Globus pallidus (tissue), 1 donor: ENCODE measurements around the gene SHH.
A peak's percentile ranks its signal among the peaks of the same experiment; 100 is the strongest.

Experiments
- DNase-seq: peaks from one replicate; pipeline ENCODE4 v3.0.0-alpha.2; 2015; ENCODE audit warnings: low spot score

SHH gene

DNA sequence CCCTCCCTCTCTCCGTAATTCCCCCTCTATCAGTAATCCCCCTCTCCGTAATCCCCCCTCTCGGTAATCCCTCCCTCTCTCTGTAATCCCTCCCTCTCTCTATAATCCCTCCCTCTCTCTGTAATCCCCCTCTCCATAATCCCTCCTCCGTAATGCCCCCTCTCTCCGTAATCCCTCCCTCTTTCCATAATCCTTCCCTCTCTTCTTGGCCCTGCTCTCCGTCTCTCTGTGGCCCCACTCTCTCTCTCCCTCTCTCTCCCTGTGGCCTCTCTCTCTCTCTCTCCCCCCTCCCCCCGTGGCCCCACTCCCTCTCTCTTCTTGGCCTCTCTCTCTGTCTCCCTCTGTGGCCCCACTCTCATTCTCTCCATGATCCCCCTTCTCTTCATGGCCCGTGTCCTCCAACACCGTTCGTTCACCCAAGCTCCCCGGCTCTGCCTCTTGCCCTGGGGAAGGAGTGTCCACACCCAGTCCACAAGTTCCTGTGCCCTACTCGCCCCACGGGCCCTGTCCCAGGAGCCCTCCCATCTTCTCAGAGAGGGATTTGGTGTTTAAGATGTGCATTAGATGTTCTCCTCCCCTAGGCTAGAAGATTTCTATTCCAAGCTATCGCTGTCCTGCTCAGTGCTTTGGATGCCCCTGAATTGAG lies 19.8 kb downstream of the SHH start:
- no peak for DNase-seq

DNA sequence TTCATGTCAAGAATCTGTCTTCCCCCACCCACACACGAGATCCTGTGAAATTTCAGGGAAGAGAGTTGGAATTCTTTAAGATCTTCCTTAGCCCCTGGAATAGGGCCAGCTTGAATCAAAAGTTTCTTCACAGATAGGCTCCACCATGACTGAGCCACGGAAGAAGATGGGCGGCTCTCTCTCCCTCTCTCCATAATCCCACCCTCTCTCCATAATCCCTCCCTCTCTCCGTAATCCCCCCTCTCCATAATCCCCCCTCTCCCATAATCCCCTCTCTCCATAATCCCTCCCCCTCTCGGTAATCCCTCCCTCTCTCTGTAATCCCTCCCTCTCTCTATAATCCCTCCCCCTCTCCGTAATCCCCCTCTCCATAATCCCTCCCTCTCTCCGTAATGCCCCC lies 20.4 kb downstream of the SHH start:
- DNase-seq: no peak

DNA sequence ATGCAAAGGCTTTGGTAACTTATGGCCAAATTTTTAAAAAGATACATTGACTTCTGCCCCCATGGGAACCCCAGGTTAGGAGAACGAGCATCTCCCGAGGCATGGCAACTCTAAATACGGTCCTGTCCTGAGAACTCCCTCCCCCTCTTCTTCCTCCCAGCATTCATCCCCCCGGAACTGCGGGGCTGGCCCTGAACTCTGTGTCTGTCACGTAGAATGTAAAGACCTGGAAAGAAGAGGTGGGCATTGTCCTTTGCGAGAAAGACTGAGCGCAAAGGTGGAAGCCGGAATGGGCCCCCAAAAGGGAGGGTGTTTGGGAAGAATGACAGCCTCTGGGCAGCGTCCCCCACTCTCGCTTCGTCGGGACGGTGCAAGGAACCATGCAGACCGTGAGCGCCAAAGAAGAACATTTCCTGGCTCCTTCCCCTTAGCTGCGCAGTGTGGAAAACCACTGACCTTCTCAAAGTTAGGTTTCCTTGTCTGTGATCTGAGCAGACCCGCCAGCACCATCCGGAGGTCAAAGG lies 21.0 kb downstream of the SHH start:
- no peak for DNase-seq

DNA sequence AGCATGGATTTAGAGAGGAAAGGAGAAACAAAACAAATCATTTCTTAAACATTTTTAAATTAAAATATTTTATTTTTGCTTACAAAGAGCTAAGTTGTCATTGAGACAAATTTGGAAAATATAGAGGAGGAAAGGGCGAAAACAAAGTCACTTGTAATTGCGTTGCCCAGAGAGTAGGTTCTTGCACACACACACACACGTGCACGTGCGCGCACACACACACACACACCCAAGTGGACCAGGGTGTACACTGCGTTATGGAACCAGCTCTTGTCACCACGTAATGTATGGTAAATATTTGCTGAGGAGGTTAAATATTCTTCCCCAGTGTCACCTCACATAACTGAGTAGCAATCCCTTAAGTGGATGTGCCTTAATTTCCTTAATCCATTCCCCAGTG lies 21.6 kb downstream of the SHH start:
- no peak for DNase-seq

DNA sequence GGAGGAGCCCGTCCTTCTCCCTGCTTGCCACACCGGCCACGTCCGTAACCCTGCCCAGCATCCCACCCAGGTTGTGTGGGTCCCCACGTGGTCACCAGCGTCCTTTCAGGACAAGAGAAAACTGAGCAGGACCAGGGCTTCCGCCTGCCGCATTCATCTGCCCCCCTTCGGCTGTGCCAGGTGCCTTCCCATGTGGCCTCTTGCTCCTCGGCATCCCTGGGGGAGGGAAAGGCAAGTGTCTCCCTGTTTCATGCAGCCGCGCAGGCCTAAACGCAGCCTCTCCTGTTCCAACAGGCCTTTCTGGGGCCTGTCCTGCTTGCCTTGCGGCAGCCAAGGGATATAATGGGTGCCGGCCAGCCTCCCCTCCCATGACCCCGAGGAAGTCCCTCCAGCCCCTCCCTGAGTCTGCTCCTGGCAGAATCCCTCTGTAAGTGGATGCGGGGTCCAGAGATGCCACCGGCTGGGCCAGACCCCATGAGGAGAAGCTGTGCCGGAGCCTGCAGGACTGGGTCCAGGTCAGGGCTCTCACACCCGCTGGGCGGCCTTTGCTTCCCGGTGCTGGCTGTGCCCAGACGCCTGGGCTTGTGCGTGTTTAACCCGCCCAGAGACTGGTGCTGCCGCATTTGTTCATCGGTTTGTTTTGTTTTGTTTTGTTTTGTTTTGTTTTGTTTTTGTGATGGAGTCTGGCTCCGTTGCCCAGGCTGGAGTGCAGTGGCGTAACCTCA lies 23.1 kb downstream of the SHH start:
- peak; percentile 49 for DNase-seq

DNA sequence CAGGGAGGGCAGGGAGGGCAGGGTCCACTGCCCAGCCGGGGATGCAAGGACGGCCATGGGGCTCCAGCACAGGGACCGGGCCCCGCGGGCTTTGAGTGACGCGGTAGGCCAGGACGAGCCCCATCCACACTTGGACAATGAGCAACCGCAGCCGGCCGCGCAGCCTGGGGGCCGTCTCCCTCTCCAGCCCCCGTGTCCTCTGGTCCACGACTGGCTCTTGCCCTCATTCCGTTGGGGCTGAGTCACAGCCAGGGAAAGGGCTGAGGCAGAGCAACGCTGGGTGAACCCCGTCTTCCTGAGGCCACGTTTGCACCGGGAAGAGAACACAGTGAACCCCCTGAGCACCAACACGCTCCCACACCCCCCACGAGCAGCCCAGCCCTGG lies 23.7 kb downstream of the SHH start:
- DNase-seq: no peak

DNA sequence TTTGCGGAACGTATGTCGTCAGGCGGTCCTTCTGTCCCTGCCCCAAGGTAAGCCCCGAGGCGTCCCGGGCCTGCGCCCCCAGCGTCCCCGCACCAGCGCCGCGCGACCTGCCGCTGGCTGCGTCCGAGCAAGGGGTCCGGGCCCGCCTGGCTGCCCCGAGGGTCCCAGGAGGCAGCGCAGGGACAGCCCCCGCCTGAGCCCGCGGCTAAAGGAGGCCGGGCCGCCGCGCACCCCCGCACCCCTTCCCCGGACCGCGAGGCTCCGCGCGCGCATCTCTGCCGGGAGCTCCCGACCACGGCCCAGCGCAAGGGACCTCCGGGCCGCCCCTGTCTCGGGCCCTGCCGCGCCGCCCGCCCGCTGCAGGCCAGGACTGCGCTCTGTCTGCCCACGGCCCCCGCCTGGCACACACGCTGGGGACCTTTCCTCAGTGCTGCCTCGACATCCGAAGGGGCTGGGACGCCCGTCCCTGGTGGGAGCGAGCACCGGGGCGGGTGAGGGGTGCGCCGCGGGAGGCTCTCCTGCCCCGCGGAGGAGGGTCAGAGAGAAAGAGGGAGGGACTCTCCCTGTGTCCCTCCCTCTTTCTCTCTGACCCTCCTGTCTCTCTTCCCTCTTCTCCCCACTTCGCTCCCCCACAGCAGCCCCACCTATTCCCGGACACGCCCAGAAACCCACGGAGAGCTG lies 25.0 kb downstream of the SHH start:
- no peak for DNase-seq

DNA sequence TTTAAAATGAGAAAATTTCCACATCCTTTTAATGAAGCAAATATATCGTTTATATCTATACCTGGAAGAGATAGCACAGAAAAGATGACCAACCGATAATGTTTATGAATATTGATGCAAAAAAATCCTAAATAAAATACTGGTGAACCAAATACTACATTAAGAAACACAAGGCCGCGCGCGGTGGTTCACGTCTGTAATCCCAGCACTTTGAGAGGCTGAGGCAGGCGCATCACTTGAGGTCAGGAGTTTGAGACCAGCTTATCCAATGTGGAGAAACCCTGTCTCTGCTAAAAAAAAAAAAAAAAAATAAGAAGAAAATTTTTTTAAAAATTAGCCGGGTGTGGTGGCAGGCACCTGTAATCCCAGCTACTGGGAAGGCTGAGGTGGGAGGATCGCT lies 25.8 kb downstream of the SHH start:
- DNase-seq: no peak

DNA sequence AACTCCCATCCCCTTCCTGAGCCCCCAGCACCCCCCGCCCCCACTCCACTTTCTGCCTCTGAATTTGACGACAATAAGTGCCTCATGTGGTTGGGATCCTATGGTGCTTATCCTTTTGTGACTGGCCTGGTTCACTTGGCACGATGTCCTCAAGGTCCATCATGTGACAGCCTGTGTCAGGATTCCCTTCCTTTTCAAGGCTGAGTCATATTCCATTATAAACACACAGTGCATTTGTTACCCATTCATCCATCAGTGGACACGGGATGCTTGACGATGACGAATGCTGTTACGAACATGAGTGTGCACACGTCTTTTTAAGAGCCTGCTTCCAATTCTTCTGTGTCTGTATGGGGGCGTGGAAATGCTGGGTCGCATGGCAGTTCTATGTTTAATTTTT lies 26.7 kb downstream of the SHH start:
- no peak for DNase-seq

DNA sequence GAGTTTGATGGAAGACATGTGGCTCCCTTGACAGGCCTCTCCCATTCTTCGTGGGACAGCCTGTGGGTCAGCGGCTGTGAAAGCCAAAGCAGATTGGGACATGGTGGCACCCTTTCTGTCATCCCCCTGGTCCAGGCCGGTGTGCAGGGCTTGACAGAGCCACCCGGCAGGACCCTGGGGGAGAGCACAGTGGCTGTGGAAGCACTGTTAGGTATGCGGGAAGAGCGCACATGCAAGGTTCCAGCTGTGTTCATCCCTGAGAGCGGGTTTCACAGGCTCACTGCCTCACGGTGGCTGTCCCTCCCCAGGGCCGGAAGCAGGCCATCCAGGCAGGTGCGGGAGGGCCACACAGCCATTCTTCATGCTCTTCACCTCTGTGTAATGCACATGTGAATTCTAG lies 29.8 kb downstream of the SHH start:
- no peak for DNase-seq

DNA sequence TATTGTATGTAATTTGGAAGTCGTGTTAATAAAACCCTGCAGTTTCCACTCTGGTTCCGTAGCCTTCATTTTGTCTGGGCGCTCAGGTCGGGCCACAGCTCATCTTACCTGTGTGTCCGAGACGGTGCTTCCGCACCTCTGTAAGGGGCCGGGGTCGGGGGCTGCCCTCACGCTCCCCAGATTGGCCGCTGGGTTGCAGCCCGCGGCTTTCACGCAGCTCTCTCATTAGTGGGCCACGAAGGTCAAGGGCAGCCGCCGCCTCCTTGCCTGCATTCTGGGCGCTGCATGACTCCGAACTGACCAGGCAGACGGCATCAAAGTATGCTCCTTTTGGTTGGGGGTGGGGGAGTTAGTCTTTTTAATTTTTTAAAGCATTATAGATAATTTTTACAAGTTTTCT lies 30.8 kb downstream of the SHH start:
- DNase-seq: no peak

DNA sequence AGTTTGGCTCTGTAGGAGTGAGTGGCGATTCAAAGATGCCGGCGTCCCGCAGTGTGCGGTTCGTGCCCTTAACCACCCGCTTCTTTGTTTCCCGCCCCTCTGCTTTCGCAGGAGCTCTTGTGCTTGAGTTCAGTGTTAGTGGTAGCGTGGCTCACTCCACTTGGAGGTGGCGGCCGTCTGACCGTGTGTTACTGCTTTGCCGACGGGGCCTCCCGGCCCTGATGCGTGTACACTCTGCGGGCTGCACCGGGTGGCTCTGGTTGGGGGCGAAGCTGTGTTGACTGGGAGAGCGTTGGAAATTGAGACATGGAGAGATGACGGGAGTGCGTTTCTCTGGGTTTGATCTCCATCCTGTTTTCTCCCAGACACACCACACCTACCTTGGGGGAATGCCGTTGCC lies 31.4 kb downstream of the SHH start:
- DNase-seq: no peak

DNA sequence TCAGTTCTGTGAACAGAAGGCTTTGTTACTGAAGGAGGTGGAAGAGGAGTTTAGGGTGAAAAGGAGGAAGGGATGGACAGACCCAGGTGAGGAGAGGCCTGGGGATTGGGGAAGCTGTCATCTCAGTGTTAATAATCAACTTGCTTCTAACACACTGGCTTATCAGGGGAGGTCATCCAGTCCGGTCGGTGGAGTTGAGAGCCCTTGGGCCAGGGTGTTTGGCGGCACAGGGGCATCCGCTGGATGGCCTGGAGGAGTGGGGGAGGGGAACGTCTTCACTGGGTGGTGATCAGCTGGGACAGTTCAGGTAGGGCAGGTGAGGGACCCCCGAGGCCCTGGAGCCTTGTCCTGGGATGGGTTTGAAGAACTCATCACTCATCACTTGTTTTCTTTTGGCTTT lies 33.9 kb downstream of the SHH start:
- DNase-seq: no peak

DNA sequence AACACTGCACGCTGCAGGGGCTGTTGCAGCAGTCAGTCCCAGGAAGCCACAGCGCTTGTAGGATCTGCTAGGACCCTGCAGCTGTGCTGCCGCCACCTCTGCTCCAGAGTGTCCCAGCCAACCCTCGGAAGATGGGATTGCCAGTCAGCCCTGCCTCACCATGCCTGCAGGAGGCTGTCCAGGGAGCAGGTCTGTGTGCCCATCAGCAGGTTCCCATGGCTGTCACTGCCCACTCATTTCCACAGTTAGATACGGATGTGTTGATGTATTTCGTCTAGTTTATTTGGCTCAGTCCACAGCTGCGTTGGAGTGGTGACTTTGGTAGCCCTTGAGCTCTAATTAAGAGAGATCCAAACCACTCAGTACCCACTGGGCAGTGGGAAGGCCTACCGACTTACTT lies 35.7 kb downstream of the SHH start:
- no peak for DNase-seq

DNA sequence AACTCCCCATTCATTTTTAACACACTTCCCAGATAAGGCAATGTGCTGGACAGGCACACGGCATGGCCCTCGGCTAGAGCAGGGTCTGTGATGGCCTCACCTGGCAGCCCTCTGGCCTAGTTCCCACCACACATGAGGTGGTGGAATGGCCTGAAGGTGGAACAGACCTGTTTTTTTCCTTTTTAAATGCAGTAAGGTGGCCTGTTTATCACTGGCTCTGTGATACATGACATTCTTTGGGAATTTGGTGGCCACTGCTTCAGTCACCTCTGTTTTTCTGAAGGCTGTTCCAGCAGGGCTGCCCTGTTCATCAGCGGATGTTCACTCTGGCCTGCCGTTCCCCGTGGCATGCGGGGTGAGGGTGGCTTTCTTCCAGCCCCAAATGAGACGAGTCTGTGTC lies 36.6 kb downstream of the SHH start:
- no peak for DNase-seq

DNA sequence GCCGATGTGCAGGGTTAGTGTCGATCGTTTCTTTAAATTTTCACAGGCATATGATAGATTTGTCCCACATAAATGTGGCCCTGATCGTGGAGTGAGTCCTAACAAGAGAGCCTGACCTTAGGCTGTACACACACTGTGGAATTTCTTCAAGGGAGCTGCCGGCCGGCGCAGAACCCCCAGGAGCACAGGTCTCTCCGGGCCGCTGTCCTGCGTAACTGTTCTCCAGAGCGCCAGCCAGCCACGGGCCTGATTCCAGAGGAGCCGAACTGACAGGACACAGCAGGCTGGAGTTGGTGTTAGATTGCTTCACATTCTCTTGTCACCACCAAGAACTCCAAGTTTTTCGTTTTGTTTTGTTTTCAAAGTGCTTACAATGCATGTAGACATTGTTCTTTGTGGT lies 37.3 kb downstream of the SHH start:
- no peak for DNase-seq

DNA sequence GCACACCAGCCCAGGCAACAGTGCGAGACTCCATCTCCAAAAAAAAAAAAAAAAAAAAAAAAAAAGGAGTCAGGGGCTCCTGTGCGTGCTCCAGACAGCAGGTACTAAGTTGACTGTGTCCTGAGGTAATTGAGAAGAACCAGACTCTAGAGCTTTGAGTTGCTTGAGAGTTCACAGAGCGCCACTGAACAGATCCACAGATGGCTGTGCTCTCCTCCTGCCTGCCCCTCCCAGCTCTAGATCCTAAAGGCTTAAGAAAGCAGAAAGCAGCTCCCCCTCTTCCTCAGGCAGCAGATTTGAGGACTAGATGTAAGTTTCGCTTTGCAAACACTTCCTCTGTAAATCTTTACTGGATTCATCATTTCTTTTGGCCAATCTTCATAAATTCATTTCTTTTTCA lies 38.7 kb downstream of the SHH start:
- no peak for DNase-seq

DNA sequence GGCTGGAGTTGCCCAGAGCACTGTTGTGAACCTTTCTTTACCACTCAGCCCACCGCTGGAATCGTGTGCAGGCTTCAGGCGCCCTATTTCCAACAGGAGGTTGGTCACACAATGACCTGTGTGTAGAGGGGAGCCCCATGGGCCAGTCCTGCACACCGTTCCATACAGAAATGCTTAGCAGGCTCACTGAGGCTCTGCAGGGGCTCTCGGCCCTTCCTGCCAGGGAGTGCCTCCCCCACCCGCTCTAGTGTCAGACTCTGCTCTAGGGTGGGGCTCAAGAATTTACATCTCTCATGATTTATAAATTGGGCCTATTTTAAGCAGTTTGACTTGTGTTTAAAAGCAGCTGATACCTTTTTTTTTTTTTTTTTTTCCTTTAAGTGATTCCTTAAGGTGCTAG lies 42.0 kb downstream of the SHH start:
- DNase-seq: no peak

DNA sequence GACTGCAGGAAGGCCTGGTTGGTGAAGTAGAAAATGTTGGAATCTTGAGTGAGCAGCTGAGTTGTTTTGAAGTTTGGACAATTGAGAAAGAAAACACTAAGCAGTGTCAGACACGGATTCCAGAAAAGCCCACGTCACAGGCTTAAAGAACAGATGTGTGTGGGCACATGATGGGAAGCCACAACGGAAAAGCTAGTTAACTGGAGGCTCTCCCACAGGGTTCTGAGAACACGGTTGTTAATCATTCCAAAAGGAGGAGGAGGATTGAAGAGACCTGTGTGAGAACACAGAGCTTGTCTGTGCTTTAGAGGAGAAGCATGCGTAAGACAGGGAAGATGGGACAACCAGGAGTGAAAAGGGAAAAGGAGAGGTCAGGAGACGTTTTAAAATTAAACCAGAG lies 42.6 kb downstream of the SHH start:
- no peak for DNase-seq

DNA sequence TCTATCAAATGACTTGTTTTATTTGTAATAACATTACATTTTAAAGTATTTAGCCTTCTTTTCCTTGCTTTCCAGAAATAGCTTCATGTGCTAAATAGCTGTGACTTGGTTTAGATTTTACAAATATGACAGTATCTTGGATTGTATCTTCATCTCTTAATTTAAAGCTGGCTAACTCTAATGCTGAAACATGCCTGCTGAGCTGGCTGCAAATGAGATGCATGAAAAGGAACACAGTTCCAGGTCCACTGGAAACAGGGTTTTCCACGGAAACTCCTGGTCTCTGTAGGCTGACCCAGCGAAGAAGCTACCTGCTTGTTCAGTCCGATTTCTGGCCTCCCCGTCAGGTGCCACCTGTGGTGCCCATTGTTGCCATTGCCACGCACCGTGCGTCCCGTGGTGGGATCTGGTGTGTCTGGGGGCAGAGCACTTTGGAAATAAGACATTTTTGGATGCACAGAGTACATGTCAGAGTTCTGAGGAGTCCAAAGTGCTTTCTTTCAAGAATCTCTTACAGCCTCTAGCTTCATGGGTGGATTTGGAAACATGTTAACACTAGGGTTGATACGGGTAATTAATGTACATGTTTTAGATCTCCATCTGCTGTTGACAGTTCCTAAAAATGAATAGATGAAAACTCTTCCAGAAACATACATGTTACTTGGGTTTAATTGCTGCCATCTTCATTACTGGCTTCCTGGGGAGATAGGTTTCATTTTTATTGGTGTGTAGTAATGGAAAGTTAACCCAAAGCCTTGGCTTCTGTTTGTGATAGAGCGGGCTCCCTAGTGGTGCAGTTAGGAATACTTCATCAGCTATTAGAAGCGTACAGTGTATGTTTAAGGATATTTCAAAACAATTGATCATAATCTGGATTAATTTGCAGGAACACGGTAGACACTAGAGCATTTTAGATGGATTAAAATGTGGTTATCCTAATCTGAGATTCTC lies 45.0 kb downstream of the SHH start:
- no peak for DNase-seq

DNA sequence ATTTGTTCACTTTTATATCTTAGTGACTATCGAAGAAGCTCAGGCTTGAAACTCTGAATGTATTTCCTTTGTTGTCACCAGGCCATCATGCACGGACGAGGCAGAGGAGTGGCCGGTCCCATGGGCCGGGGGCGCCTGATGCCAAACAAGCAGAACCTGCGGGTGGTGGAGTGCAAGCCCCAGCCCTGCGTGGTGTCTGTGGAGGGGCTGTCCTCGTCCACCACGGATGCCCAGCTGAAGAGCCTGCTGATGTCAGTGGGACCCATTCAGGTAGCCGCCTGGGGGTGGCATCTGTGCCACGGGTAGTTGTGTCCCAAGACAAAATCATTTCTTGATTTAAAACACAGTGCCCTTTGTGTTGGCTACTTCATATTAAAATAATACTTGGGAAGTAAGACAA lies 45.9 kb downstream of the SHH start:
- no peak for DNase-seq

DNA sequence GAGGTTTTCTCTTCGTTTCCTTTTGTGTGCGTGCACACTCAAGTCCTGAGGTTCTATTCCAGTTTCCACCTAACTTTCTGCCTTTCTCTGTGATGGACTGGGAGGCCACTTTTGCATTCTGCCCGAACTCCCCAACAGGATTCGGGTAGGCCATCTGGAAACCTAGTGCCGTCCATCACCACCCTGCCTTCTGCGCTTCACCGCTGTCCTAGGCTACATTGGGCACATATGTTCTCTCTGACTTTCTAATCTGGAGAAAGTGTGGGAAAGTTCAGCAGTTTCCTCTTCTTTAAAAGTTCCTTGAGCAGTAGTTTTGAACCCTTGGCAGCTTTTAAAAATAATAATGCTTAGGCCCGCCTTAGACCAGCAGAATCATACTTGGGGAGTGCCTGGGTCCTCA lies 46.8 kb downstream of the SHH start:
- DNase-seq: no peak
